Liver (tissue), 9 donors: Measurements from ENCODE around the gene WDR5. TPM values are rescaled to one million over a fixed set of nuclear protein-coding genes. Genes with fewer than 3 reads are reported as not detected.

Experiments used
- DNase-seq: peaks from one replicate; pipeline ENCODE4 v3.0.0-alpha.2; 2017; ENCODE audit warnings: low spot score
- H3K27ac ChIP-seq, 2 donors: one replicate each; pipeline ENCODE4 v1.7.0; 2013; ENCODE audit warnings: inconsistent platforms in 2 of 2, low read length in 2 of 2, control low read depth in 1 of 2, low read depth in 1 of 2, mild to moderate bottlenecking in 1 of 2
- H3K27me3 ChIP-seq, 4 donors: one replicate each; pipeline versions ENCODE4 v1.6.1 to v1.7.0; 2013; ENCODE audit warnings: low read length in 3 of 4, inconsistent platforms in 1 of 4, mild to moderate bottlenecking in 1 of 4, moderate library complexity in 1 of 4; ENCODE audit not compliant: control insufficient read depth in 4 of 4, insufficient read depth in 4 of 4
- H3K36me3 ChIP-seq, 4 donors: one replicate each; pipeline versions ENCODE4 v1.6.1 to v1.7.0; 2013; ENCODE audit warnings: low read length in 3 of 4, mild to moderate bottlenecking in 3 of 4, low read depth in 1 of 4, moderate library complexity in 1 of 4; ENCODE audit not compliant: control insufficient read depth in 4 of 4, insufficient read depth in 3 of 4
- H3K4me1 ChIP-seq, 4 donors: one replicate each; pipeline versions ENCODE4 v1.6.1 to v1.7.0; 2013; ENCODE audit warnings: low read length in 3 of 4, mild to moderate bottlenecking in 3 of 4, moderate library complexity in 1 of 4; ENCODE audit not compliant: control insufficient read depth in 4 of 4, insufficient read depth in 4 of 4
- H3K4me3 ChIP-seq, 3 donors: one replicate each; pipeline versions ENCODE4 v1.6.1 to v1.7.0; 2013; ENCODE audit warnings: low read length in 3 of 3, control low read depth in 1 of 3, low read depth in 1 of 3, mild to moderate bottlenecking in 1 of 3
- H3K9ac ChIP-seq, 2 donors: one replicate each; pipeline ENCODE4 v1.7.0; 2013; ENCODE audit warnings: low read length in 2 of 2, mild to moderate bottlenecking in 2 of 2, moderate library complexity in 2 of 2, control low read depth in 1 of 2, low read depth in 1 of 2
- H3K9me3 ChIP-seq, 4 donors: one replicate each; pipeline versions ENCODE4 v1.6.1 to v1.7.0; 2013; ENCODE audit warnings: low read length in 3 of 4; ENCODE audit not compliant: control insufficient read depth in 4 of 4
- FOXA1 ChIP-seq: IDR thresholded peaks from 2 replicates; pipeline ENCODE4 v1.6.1; 2016; ENCODE audit warnings: antibody characterized with exemption
- GABPA ChIP-seq, 2 donors: IDR thresholded peaks in 1 of 2; conservative IDR thresholded peaks in 1 of 2; 2 replicates each; pipeline ENCODE4 v1.6.1; 2016; ENCODE audit warnings: antibody characterized with exemption in 2 of 2, mild to moderate bottlenecking in 1 of 2, moderate library complexity in 1 of 2
- HNF4A ChIP-seq, 2 donors: conservative IDR thresholded peaks; 2 replicates each; pipeline ENCODE4 v1.6.1; 2016; ENCODE audit warnings: antibody characterized with exemption in 2 of 2, mild to moderate bottlenecking in 2 of 2
- HNF4G ChIP-seq: IDR thresholded peaks from 2 replicates; pipeline ENCODE4 v1.6.1; 2016; ENCODE audit warnings: antibody characterized with exemption
- NR2F2 ChIP-seq: IDR thresholded peaks from 2 replicates; pipeline ENCODE4 v1.6.1; 2016; ENCODE audit warnings: antibody characterized with exemption
- RXRA ChIP-seq, 2 donors: IDR thresholded peaks; 2 replicates each; pipeline ENCODE4 v1.6.1; 2017 to 2018; ENCODE audit warnings: antibody characterized with exemption in 2 of 2, mild to moderate bottlenecking in 1 of 2
- ZBTB33 ChIP-seq: IDR thresholded peaks from 2 replicates; pipeline ENCODE4 v1.6.1; 2016; ENCODE audit warnings: antibody characterized with exemption
- WGBS: extraction: QIAGEN DNeasy Blood & Tissue Kit; methylation state at CpG from one replicate; pipeline ENCODE4 v1.1.7; 2013; 5-methylcytosine and 5-hydroxymethylcytosine counted together
- polyA plus RNA-seq, 2 donors: library from polyadenylated mRNA; stranded (reverse) in 1 of 2; unstranded in 1 of 2; fragments of 200-250 nt in 1 of 2; fragments of >200 nt in 1 of 2; fragmentation: Nextera tagmentation in 1 of 2; extraction: Ambion mirVana in 1 of 2; gene quantifications; one replicate each; pipeline versions ENCODE4 v1.2.1 to v1.2.3, GENCODE V29; 2013 to 2015
- total RNA-seq, 2 donors: library from RNA; depleted of rRNA; stranded (reverse); fragments of >200 nt; gene quantifications; one replicate each; pipeline ENCODE4 v1.2.3, GENCODE V29; 2014
- TF ChIP-seq, protein P1 (sequence below): IDR thresholded peaks from 2 replicates; pipeline ENCODE4 v1.6.1; 2016; ENCODE audit warnings: antibody characterized with exemption
- TF ChIP-seq, protein P2 (sequence below): IDR thresholded peaks from 2 replicates; pipeline ENCODE4 v1.6.1; 2016; ENCODE audit warnings: antibody characterized with exemption
- TF ChIP-seq, protein P3 (sequence below): IDR thresholded peaks from 2 replicates; pipeline ENCODE4 v1.6.1; 2016; ENCODE audit warnings: antibody characterized with exemption, mild to moderate bottlenecking
- donor health status: healthy.
- donor health status: healthy.
- donor health status: healthy.
- donor health status: healthy.
- donor health status: healthy.

WDR5 gene
- total and polyA plus RNA-seq, 4 donors, result 11.1 to 21.6 (median 14.6) TPM

GRCh38 chr9:134149380-134149779 lies 13.5 kb downstream of the WDR5 start:
- H3K27ac ChIP-seq, result no peak overlapping the region
- no peaks in the 10 kb centered on the region for H3K4me1 ChIP-seq
- H3K9ac ChIP-seq, result no peak overlapping the region
- H3K27me3 ChIP-seq, result no peaks in the 10 kb centered on the region
- no peak for TF ChIP-seq HNF4A (conservative IDR thresholded peaks at IDR 0.05)
- no peak for TF ChIP-seq FOXA1
- TF ChIP-seq, protein P1, sequence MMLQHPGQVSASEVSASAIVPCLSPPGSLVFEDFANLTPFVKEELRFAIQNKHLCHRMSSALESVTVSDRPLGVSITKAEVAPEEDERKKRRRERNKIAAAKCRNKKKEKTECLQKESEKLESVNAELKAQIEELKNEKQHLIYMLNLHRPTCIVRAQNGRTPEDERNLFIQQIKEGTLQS, result no peak
- no peak for TF ChIP-seq ZBTB33
- TF ChIP-seq, protein P2, sequence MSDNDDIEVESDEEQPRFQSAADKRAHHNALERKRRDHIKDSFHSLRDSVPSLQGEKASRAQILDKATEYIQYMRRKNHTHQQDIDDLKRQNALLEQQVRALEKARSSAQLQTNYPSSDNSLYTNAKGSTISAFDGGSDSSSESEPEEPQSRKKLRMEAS, result no peak
- no peak for TF ChIP-seq HNF4G
- TF ChIP-seq GABPA (IDR thresholded peaks at IDR 0.05 in 1 of 2, conservative IDR thresholded peaks at IDR 0.05 in 1 of 2), result no peak
- TF ChIP-seq, protein P3, sequence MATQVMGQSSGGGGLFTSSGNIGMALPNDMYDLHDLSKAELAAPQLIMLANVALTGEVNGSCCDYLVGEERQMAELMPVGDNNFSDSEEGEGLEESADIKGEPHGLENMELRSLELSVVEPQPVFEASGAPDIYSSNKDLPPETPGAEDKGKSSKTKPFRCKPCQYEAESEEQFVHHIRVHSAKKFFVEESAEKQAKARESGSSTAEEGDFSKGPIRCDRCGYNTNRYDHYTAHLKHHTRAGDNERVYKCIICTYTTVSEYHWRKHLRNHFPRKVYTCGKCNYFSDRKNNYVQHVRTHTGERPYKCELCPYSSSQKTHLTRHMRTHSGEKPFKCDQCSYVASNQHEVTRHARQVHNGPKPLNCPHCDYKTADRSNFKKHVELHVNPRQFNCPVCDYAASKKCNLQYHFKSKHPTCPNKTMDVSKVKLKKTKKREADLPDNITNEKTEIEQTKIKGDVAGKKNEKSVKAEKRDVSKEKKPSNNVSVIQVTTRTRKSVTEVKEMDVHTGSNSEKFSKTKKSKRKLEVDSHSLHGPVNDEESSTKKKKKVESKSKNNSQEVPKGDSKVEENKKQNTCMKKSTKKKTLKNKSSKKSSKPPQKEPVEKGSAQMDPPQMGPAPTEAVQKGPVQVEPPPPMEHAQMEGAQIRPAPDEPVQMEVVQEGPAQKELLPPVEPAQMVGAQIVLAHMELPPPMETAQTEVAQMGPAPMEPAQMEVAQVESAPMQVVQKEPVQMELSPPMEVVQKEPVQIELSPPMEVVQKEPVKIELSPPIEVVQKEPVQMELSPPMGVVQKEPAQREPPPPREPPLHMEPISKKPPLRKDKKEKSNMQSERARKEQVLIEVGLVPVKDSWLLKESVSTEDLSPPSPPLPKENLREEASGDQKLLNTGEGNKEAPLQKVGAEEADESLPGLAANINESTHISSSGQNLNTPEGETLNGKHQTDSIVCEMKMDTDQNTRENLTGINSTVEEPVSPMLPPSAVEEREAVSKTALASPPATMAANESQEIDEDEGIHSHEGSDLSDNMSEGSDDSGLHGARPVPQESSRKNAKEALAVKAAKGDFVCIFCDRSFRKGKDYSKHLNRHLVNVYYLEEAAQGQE, result no peak
- no peak for TF ChIP-seq NR2F2
- 82% methylated on average over 7 of the region's 7 CpGs for WGBS
- H3K4me3 ChIP-seq, result no peak overlapping the region
- DNase-seq, result no peak
- peaks cover 18 to 78% (median 34%) of the 10 kb centered on the region in 4 donors for H3K36me3 ChIP-seq
- no peaks in the 10 kb centered on the region for H3K9me3 ChIP-seq

GRCh38 chr9:134150557-134151214 lies 14.8 kb downstream of the WDR5 start:
- Histone ChIP-seq H3K36me3 (peaks cover 22 to 79% (median 37%) of the 10 kb centered on the region in 4 donors), H3K27me3 (no peaks in the 10 kb centered on the region), H3K4me1 (no peaks in the 10 kb centered on the region), H3K4me3 (no peak overlapping the region), H3K27ac (no peak overlapping the region), H3K9me3 (no peaks in the 10 kb centered on the region), H3K9ac (no peak overlapping the region)
- 82% methylated on average over 12 of the region's 12 CpGs for WGBS
- DNase-seq, result no peak
- peak; percentile 18 for TF ChIP-seq NR2F2
- TF ChIP-seq, protein P3, result no peak
- peak in 1 of 2 donors; percentile 59 for TF ChIP-seq RXRA (IDR thresholded peaks at IDR 0.05)
